NCI-H2081 (cell line): ENCODE measurements around the gene EDEM1.

Experiments used
- DNase-seq, 2 experiments: peaks; one replicate each; lab custom pipeline; 2025; lab: John Stamatoyannopoulos, UW

The EDEM1 gene

GRCh38 chr3:5198986-5199731, 11.7 kb downstream of the EDEM1 start:
- no peak for DNase-seq

GRCh38 chr3:5201536-5201935, 14.0 kb downstream of the EDEM1 start:
- no peak for DNase-seq

GRCh38 chr3:5202222-5202621, 14.7 kb downstream of the EDEM1 start:
- DNase-seq, result no peak

GRCh38 chr3:5205165-5205941, 17.8 kb downstream of the EDEM1 start:
- DNase-seq, result no peak

GRCh38 chr3:5210926-5211325, 23.4 kb downstream of the EDEM1 start:
- DNase-seq, result no peak

- DNase-seq, result no peak
These were observed 25.4 kb downstream of the EDEM1 start for GRCh38 chr3:5212628-5213573.

- no peak for DNase-seq
These were observed 26.1 kb downstream of the EDEM1 start for GRCh38 chr3:5213574-5213966.

GRCh38 chr3:5214352-5214751, 26.8 kb downstream of the EDEM1 start:
- DNase-seq, result no peak

GRCh38 chr3:5217824-5218595, 30.5 kb downstream of the EDEM1 start:
- DNase-seq, result no peak

- DNase-seq, result no peak
These were observed 31.3 kb downstream of the EDEM1 start for GRCh38 chr3:5218815-5219214.

GRCh38 chr3:5219216-5219615, 31.7 kb downstream of the EDEM1 start:
- DNase-seq, result no peak

GRCh38 chr3:5220193-5220592, 32.7 kb downstream of the EDEM1 start:
- no peak for DNase-seq

GRCh38 chr3:5220667-5221431, 33.3 kb downstream of the EDEM1 start:
- no peak for DNase-seq

GRCh38 chr3:5221701-5222100, 34.2 kb downstream of the EDEM1 start:
- no peak for DNase-seq

GRCh38 chr3:5222283-5223005, 34.9 kb downstream of the EDEM1 start:
- no peak for DNase-seq

GRCh38 chr3:5226783-5227182, 39.3 kb downstream of the EDEM1 start:
- DNase-seq, result peak; percentile 16 to 30

- no peak for DNase-seq
These were observed 40.3 kb downstream of the EDEM1 start for GRCh38 chr3:5227812-5228211.

GRCh38 chr3:5229414-5229813, 41.9 kb downstream of the EDEM1 start:
- no peak for DNase-seq

- peak; percentile 41 to 73 for DNase-seq
These were observed 43.6 kb downstream of the EDEM1 start for GRCh38 chr3:5231074-5231473.

- no peak for DNase-seq
These were observed 44.0 kb downstream of the EDEM1 start for GRCh38 chr3:5231487-5231886.
